GM18951 (cell line): Measurements from ENCODE around the gene HPCAL4.

Experiments used
- POLR2A ChIP-seq: IDR thresholded peaks from 4 replicates; pipeline ENCODE4 v1.6.1; 2011; ENCODE audit warnings: mild to moderate bottlenecking; ENCODE audit not compliant: insufficient read length, insufficient read depth; ENCODE audit errors: extremely low read depth
- in situ Hi-C: fragments of 300-500 bp; cut with MboI; formaldehyde crosslinking; loops from one replicate; pipeline ENCODE4 v1.12.0; 2022; ENCODE audit warnings: low sequenced_read_pairs, mixed read lengths, inconsistent platforms; ENCODE audit not compliant: unreplicated experiment

The HPCAL4 gene

DNA sequence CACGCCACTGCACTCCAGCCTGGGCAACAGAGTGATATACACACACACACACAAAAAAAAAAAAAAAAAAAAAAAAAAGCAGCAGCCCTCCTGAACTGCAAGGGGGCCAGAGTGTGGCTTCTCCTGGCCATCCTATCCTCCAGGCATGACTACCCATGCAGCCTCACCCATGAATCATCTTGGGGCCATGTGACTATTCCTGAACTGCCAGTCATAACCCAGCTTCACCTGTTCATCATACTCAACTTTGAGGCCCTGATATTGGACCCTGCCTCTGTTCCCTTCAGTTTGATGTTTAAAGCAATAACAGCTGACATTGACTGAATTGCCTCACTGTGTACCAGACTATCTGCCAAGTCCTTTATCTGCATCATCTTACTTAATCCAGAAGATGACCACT, 2.8 kb upstream of the HPCAL4 start:
- in situ Hi-C loops: no loop called here
- no peak for TF ChIP-seq POLR2A

DNA sequence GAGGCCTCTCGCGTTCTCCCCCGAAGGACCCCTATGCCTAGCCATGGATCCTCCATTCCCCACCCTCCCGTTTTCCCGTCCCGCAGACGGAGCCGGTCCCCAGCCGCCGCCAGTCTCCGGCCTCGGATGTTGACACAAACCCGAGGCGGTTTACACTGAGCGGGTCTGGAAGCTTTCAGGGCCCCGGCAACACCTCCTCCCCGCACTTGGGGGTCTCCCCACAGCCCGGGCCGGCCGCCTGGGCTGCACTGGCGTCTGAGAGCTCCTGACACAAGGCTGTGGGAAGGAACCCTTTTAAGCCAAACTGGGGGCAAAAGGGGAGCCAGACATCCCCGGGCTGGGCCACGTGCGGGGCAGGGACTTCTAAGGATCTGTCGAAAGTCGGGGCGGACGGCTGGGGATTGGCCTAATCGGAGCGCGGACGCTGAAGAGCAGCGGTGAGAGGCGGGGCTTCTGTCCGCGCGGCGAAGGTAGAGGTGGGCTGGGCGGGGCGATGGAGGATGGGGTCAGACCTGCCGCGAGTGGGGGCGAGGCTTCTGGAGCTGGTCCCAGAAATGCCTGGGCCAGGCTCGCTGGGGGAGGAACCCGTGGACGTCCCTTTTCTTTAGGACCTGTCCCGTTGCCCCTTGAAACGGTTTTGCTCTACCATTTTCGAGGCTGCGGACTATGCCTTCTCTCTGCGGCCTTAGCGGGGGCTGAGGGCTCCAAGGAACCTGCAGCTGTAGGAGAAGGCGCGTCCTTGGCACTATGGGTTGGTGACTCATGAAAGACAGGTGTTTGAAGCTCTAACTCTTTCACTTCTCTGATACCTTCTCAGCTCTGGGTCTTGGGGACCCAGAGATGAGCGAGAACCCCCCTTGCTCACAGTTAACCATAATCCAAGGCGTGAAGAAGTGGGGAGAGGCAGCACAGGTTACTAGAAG, 1.2 kb upstream of the HPCAL4 start:
- in situ Hi-C loops: no loop called here

DNA sequence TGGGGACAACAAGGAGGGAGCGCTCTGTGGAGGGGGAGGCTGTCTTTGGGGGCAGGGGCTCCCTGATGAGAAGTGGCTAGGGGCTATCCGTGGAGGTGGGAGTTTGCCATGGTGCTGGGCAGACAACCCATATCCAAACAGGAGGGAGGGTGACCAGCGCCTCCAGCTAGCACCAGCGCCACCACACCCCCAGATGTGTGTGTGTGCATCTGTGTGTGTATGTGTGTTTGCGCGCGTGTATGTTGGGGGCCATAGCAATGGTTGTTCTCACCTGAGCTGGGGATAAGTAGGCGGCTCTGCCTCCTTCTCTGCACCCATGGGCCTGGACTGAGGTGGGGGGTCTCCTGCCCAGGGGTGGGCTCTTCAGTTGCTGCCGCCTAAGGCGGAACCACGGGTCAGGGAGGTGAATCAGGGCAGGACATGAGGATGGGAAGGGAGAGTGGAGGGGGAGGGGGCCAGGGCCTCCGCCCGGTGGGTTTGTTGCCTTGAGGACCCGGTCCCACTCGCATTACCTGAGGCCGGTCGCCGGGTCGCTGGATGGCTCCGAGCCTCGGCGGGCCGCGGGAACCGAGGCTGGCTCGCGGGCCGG, 345 bp downstream of the HPCAL4 start:
- TF ChIP-seq POLR2A: no peak
- in situ Hi-C loops: no loop called here

More for the DNA sequence above, 1.2 kb upstream of the HPCAL4 start:
- TF ChIP-seq POLR2A: no peak

DNA sequence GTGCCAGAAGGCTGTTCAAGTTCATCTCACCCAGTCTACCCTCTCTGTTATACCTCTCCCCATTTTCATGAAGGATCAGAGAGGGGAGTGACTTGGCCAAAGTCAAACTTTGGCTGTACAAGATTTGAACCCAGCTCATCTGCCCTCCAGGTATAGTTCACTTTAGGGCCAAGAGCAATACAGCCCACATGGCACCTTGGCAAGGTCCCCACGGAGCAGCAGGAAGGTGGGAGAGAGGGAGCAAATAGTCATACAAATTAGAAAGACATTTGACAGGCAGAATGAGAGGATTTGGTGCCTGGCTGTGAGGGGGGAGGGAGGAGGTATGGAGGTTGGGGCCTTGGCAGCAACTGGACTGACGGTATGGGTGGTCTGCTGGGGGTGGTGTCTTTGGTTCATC, 1.0 kb downstream of the HPCAL4 start:
- no peak for TF ChIP-seq POLR2A
- in situ Hi-C loops: no loop called here

DNA sequence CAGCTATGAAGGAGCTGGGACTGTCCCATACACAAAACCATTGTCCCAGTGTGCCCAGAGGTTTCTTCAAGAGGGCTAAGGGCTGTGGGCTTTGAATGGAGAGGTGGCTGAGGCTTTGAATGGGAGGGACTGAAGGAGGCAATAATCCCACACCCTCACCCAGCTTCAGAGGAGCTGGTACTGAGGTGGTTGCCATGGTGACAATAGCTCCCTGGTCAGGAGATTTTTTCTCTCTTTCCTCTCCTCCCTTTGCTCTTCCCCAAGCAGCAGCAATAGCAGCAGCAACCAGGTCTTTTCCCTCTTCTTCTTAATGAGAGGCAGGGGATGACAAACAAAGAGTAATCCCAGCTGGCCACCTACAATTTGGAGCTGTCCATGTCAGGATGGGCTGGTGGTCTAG, 1.6 kb downstream of the HPCAL4 start:
- TF ChIP-seq POLR2A: no peak
- in situ Hi-C loops: no loop called here

DNA sequence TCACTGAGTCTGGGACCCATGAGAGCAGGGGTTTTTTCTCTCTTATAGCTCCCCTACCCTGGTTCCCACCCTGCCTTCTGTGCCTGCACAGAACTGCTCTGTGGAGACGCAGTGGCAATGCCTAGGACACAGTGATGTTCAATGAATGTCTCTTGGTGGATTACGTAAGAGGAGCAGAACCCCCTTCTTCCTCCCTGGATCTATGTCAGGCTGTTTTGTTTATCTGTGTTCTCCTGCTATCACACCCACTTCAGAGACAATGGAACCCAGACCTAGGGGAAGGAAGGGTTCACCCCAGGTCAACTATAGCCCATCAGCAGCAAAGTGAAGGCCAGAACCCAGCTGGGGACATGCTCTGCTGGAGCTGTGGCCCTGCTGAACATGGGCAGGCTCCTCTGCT, 2.0 kb downstream of the HPCAL4 start:
- TF ChIP-seq POLR2A: no peak
- in situ Hi-C loops: no loop called here

DNA sequence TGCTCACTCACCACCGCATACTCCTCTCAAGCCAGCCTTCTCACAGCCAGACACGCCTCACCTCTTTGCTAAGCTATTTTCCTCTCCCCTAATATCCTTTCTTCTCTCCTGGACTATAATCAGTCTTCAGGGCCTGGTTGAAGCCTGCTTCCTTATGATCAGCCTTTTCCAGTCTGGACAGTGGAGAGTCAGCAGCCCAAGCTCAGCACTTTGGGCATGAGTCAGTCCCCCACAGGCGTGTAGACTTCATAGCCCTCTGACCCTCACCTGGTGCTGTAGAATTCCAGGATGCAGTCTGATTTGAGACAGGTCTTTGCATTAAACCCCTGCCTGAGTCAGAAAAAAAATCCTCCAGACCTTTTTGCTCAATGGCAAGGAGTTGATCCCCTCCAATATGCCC, 2.5 kb downstream of the HPCAL4 start:
- TF ChIP-seq POLR2A: no peak
- in situ Hi-C loops: no loop called here

DNA sequence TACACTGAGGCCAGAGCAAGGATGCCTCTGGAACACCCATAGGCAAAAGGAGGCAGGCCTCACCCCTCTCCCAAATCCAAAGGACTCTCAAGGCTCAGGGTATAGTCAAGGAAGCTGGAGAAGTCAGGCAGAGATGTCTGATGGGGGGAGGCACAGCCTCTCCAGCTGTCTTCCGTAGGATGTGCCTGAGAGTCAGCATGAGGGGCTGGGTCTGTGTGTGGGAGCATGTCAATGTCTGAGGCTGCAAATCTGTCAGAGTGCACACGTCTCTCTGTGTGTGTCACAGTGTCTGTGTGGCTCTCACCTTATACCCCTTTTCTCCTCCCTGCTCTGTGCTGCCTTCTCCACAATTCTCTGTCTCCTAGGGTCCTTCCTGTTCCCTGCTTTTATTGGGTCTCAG, 4.0 kb downstream of the HPCAL4 start:
- in situ Hi-C loops: no loop called here
- no peak for TF ChIP-seq POLR2A

DNA sequence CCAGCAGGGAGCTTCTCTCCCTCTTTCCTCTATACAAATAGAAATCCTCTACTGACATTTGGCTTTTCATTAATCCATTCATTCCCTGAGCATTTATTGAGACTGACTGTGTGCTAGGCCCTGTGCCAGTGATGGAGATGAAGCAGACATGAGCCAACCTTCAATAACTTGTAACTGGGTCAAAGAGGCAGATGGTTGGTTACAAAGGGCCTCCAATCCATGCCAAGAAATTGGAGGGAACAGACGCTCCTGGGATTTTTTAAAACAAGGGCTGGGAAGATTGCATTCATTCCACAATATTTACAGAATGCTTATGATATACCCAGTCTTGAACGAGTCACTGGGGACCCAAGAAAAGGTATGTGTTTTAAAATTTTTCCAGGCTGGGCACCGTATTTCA, 6.2 kb downstream of the HPCAL4 start:
- TF ChIP-seq POLR2A: no peak
- in situ Hi-C loops: no loop called here

DNA sequence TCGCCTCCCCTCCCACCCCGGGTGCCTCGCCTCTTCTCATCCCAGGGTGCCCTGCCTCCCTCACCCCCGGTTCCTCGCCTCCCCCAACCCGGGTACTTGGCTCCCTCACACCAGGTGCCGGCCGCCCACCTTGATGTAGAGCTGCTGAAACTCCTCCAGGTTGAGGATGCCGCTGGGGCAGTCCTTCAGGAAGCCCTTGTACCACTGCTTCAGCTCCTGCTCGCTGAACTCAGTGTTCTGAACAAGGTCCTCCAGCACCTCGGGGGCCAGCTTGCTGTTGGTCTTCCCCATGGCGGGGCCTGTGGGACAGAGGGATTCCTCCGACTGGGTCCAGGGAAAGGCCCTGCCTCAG, 6.9 kb downstream of the HPCAL4 start:
- no peak for TF ChIP-seq POLR2A
- in situ Hi-C loops: no loop called here

DNA sequence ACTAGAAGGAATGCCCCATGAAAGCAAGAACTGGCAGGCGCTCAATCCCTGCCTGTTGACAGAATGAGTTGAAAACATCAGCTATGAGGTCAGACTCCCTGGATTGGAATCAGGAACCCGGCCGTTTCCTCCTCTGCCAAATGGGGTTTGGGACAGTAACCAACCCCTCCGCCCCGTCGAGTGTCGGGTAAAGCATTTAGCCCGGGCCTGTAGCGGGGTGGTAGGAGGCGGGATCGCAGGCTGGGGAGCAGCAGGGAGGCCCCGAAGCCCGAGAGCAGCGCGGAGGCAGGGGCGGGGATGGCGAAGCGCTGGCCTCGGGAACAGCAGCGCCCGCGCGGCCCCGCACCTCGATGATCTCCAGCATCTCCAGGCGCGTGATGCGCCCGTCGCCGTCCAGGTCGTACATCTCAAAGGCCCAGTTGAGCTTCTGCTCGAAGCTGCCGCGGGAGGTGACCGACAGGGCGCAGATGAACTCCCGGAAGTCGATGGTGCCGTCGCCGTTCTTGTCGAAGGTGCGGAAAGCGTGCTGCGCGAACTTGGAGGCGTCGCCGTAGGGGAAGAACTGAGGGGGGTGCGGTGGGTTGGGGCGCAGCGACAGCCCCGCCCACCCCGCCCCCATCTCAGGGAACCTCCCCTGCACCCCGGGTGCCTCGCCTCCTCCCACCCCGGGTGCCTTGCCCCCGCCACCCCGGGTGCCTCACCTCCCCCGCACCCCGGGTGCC, 7.5 kb downstream of the HPCAL4 start:
- TF ChIP-seq POLR2A: no peak
- in situ Hi-C loops: no loop called here

DNA sequence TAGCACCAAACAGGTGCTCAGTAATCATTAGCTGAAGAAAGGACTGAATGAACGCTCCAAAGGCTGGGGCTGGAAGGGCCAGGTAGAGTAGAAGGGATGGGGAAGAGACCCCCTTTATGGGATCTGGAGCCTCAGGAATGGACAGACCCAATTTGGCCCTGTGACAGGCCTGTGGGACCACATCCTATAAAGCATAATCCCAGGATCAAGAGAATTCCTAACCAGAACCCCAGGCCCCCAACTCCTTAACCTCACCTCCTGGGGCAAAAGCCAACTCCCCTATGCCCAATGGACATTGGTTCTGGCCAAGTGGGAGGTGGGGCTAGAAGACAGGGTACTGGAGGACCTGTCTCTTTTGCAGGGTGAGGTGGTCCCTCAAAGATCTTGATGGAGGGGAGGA, 9.2 kb downstream of the HPCAL4 start:
- in situ Hi-C loops: no loop called here
- no peak for TF ChIP-seq POLR2A

DNA sequence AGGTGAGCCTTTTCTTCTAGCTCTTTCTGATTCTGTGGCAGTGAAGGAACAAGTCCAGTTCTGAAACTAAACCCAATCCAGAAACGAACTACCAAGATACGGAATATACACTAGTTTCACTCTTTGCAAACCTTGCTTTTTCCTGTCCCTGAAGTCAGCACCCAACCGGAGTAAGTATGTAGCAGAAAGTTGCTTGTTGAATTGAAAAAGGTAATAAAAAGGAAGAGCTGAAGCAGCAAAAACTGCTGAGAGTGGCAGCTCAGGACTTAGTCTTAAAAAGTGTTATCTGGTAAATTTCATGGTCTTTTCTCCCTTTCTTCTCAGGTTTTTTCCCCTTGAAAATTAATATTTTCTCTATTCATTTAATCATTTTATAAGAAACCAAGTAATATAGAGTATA, 9.9 kb downstream of the HPCAL4 start:
- no peak for TF ChIP-seq POLR2A
- in situ Hi-C loops: no loop called here

DNA sequence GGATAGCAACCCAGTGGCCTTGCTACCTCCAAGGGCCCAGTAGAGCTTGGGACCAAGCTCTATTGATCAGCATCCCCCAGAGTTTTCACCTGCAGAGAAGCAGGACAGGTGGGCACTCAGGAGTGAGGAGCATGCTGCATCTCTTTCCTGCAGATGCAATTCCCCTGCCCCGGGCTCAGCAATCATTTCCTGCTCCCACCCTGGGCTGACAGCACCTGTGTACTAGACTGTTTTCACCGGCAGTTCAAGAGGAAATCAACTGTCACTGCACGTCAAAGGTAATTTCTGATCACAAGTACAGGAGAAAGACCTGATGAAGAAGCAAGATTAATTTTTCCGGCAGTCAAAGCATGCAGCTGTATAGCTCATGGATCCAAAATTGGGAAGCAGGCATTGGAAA, 10.5 kb downstream of the HPCAL4 start:
- TF ChIP-seq POLR2A: no peak
- in situ Hi-C loops: no loop called here
